GM18505 (cell line): ENCODE data around the gene PCNX1.
"Not testable (repeated sequence)": the region's sequence is repeated elsewhere in the genome, so short reads cannot be mapped to it uniquely, and the experiment has no call there.

Source experiments
- ATAC-seq: cut with Tn5 transposase; IDR thresholded peaks from one replicate; pipeline ENCODE4 v1.9.1; 2021; ENCODE audit not compliant: unreplicated experiment
- POLR2A ChIP-seq: IDR thresholded peaks from 4 replicates; pipeline ENCODE4 v1.6.1; 2011; ENCODE audit warnings: borderline replicate concordance; ENCODE audit not compliant: insufficient read depth, insufficient read length; ENCODE audit errors: extremely low read depth

PCNX1 gene

DNA sequence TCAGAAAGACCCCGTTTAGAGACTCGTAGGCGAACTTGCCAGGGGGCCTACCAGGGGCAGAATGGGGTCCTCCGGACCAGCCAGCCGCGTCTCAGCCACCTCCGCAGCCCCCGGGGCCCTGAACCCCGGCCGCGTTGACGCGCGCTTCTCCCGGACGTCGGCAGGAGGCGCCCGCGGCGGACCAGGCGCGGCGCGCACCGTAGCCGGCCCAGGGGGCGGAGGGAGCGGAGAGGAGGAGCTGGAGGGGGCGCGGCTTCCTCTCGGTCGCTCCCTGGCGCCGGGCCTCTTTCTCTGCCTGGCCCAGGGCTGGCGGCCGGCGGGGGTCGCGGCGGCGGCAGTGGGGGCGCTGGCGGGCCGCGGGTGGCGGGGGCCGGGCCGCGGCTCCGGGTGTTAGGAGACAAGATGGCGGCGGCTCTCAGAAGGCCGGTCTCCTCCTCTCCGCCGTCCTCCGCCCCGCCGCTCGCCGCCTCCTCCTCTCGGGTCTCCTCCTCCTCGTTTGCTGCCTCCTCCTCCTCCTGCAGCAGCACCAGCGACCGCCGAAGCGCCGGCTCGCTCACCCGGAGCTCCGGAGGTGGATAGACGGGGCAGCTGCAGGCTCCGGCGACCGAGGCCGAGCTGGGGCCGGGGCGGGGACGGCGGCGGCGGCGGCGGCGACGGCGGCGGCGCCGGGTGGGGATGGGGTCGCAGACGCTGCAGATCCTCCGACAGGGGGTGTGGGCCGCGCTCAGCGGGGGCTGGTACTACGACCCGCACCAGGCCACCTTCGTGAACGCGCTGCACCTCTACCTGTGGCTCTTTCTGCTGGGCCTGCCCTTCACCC is at the start of gene PCNX1:
TSS of gene PCNX1 (plus strand) at position 284 of the 820 bp plus-strand sequence. CDS start at position 676, 392 bp downstream.
- peak; percentile 76 for ATAC-seq
- TF ChIP-seq POLR2A = peak; percentile 67

GRCh38 chr14:70857496-70857890 is 49.8 kb upstream of the PCNX1 start:
- TF ChIP-seq POLR2A = no peak
- ATAC-seq = no peak

DNA sequence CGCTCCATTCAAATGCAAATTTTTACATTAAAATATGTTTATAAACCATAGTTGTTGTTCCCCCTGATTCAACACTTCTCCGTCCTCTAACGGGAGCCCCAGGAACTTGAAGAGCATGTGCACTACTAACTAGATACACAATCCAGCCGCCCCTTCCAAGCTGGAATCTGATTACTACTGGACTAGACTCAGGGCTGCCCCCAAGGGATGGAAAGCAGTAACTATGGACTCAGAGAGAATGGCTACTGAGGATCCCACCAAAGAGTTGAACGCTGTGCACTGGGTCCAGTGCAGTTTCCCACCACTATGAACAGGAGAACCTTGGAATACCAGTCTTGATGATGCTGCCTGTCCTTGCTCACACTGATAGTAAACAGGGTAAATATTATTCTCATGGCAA is 48.6 kb upstream of the PCNX1 start:
- no peak for ATAC-seq
- no peak for TF ChIP-seq POLR2A

GRCh38 chr14:70866992-70867391 is 40.3 kb upstream of the PCNX1 start:
- not testable (repeated sequence) for ATAC-seq

GRCh38 chr14:70871001-70871400 is 36.3 kb upstream of the PCNX1 start:
- no peak for ATAC-seq
- TF ChIP-seq POLR2A = no peak

DNA sequence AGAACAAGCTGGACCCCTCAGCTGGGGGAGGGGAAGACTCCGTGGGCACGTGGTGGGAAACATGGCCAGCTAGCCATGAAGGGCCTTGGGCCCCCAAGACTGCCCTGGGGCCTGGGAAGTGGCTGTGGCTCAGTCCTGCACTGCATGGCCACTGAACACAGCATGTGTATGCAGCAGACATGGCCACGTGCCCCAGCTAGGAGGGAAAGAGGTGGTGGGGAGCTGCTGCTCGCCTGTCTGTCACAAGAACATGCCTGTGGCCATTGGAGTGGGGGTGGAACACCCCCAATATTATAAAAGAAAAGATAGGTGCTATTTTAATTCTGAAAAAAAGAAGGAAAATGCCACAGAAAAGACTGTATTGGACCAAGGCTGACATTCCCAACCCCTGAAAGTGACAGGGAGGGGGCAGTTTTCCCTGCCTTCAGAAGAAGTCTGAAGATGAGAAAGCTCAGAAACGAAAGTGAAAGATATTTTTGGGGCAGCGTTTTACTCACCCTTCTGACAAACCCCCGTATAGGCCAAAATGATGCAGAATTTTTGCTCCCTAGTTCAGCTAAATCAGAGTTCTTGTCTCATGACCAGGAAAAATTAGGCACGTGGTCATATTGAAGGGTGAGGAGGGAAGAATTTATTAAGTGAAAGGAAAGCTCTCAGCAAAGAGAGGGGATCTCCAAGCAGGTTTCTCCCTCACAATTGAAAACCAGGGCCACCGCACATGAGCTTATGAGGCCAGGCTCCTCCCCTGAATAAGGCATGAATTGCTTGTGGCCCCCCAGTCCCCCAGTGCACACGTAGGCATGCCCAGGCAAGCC is 35.2 kb upstream of the PCNX1 start:
- ATAC-seq = no peak
- no peak for TF ChIP-seq POLR2A

DNA sequence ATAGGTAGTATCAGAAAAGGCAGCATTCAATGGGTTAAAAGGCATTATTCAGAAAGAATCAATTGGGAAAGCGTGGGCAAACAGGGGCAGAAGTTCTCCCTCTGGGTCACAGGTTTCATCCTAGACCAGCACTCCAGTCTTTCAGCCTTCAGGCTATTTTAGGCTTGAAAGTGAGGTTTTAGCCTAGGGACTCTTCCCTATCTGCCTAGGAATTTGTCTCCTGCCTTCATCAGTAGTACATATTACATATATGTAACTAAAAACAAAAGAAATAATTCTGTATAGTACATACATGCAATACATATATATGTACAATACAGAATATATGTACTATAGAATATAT is 34.6 kb upstream of the PCNX1 start:
- TF ChIP-seq POLR2A = no peak
- ATAC-seq = no peak

DNA sequence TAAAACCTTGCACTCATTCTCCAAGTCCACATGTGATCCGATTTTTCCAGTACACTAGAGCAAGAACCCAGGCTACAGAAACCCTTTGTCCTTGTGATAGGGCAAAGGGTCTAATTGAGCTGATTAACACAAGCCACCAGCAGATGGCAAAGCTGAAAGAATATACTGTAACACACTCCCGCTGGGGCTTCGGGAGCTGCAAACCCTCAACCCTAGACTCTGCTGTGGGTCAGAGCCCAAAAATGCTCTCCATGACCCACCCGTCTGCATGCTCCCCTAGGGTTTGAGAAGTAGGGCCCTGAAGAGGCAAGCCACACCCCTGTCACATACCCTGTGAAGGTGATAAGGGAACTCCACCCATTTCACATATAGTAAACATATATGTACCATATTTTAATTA is 33.6 kb upstream of the PCNX1 start:
- no peak for TF ChIP-seq POLR2A
- no peak for ATAC-seq

GRCh38 chr14:70875811-70876460 is 31.3 kb upstream of the PCNX1 start:
- ATAC-seq = not testable (repeated sequence)

DNA sequence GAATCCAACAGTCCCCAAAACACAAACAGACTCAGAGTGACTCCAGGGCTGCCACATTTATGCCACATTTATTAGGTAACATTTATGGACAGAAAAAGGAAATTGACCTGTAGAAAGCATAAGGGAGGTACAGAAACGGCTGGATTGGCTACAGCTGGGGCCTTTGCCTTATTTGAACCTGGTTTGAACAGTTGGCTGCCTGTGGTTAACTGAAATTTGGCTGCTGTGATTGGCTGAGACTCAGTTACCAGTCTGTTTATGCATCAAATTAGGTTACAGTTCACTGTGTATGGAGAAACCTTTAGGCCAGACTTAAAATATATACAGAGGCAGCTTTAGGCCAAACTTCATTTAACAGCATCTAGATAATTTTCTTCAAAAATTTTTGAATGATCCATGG is 27.8 kb upstream of the PCNX1 start:
- no peak for ATAC-seq
- TF ChIP-seq POLR2A = no peak

DNA sequence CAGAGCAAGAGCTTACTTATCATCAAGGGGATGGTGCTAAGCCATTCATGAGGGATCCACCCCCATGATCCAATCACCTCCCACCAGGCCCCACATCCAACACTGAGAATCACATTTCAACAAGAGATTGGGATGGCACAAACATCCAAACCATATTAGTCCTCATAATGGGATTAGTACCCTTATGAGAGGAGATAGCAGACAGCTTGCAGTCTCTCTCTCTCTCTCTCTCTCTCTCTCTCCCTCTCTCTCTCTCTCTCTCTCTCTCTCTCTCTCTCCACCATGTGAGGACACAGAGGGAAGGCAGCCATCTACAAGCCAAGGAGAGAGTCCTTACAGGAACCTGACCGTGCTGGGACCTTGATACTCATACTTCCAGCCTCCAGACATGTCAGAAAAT is 26.4 kb upstream of the PCNX1 start:
- ATAC-seq = not testable (repeated sequence)

GRCh38 chr14:70881549-70882177 is 25.6 kb upstream of the PCNX1 start:
- no peak for TF ChIP-seq POLR2A
- ATAC-seq = peak; percentile 46

DNA sequence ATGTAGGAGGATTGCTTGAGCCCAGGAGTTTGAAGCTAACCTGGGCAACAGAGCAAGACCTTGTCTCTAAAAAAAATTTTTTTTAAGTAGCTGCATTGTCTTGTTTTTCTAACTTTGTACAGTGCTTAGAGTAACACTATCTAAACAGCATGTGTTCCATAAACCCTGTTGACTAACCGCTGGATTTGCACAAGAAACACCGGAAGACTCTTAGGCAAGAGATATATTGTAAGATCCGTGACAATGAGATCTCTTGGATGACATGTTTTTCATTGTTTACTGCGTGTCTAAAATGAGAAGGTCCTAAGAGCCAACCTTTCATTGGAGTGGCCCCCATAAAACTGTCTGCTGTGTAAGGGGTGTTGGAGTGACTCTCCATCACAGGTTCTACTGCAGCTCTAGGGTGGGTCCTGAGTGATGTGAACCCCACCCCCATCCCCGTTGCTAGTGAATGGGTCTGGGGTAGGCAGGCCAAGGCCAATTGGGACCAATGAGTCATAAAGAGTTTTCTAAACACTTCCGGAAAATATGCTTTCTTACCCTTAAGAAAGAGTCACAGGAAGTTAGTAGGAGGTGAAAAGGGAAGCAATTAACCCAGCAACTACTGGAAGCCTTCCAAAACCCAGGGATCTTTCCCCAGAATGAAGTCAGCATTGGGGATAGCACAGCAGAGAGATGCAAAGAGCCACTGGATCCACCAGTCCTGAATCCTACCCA is 24.3 kb upstream of the PCNX1 start:
- no peak for ATAC-seq
- no peak for TF ChIP-seq POLR2A

- no peak for ATAC-seq
- TF ChIP-seq POLR2A = no peak
Measured at GRCh38 chr14:70884595-70885342, 22.5 kb upstream of the PCNX1 start.
